HepG2 (cell line): Measurements from ENCODE around the gene SLC2A8. TPM values are rescaled to one million over a fixed set of nuclear protein-coding genes. Genes with fewer than 3 reads are reported as not detected.

Source experiments
- ATAC-seq: fragments of 200-7000 bp; cut with Tn5 transposase; 3 replicates; pipeline ENCODE4 v1.9.1; 2020; ENCODE audit warnings: mild to moderate bottlenecking, moderate library complexity
- BruUV-seq: library from RNA; stranded (reverse); fragments of 400-500 nt; replicated peaks from 2 replicates; lab custom pipeline; 2021; lab: Mats Ljungman, UMichigan
- CTCF ChIA-PET: fragments of 300-600 bp; formaldehyde crosslinking; extraction: SDS; loops from one replicate; lab custom pipeline; 2021; ENCODE audit warnings: low total read pairs, inconsistent platforms, low intra/inter-chr PET ratio; lab: Yijun Ruan, JAX
- POLR2A ChIA-PET: fragments of 350-600 bp; sonication (Branson Sonifier 250); formaldehyde crosslinking; loops from one replicate; lab custom pipeline; 2020; ENCODE audit warnings: antibody characterized with exemption, inconsistent platforms; lab: Yijun Ruan, JAX
- DNase-seq: peaks from one replicate; pipeline ENCODE4 v3.0.0-alpha.2; 2015; ENCODE audit warnings: low spot score
- FAIRE-seq: peaks from 3 replicates; lab custom pipeline; 2011; peaks lifted over from hg19 to GRCh38; lab: Jason Lieb, UNC
- H2AFZ ChIP-seq: one replicate; pipeline ENCODE4 v1.6.1; 2011; ENCODE audit warnings: low read length, inconsistent platforms
- H3K27ac ChIP-seq: fragments of 300-600 bp; 3 replicates; pipeline ENCODE4 v1.8.0; 2011; ENCODE audit warnings: mixed run types, mild to moderate bottlenecking, mixed read lengths, low read length, inconsistent platforms; ENCODE audit not compliant: insufficient read depth; ENCODE audit errors: extremely low read length
- H3K27me3 ChIP-seq, 2 experiments: fragments of 200-600 bp in 1 of 2; 2 replicates in 1 of 2; 3 replicates in 1 of 2; pipeline versions ENCODE4 v1.6.0 to v1.8.0; 2011; ENCODE audit warnings: low read length in 2 of 2, mild to moderate bottlenecking in 2 of 2, moderate library complexity in 2 of 2, inconsistent platforms in 1 of 2; ENCODE audit not compliant: insufficient read depth in 2 of 2, control insufficient read depth in 1 of 2
- H3K36me3 ChIP-seq, 2 experiments: fragments of 200-600 bp in 1 of 2; replicated peaks in 1 of 2; 2 replicates in 1 of 2; 3 replicates in 1 of 2; pipeline versions ENCODE4 v1.5.1 to v1.8.0; 2011; ENCODE audit warnings: low read length in 2 of 2, inconsistent platforms in 1 of 2; ENCODE audit not compliant: insufficient read depth in 2 of 2, control insufficient read depth in 1 of 2
- H3K4me1 ChIP-seq: 2 replicates; pipeline ENCODE4 v1.5.1; 2012; ENCODE audit warnings: low read length, inconsistent platforms; ENCODE audit not compliant: insufficient read depth
- H3K4me2 ChIP-seq: 2 replicates; pipeline ENCODE4 v1.6.0; 2011; ENCODE audit warnings: low read depth, low read length, inconsistent platforms
- H3K4me3 ChIP-seq, 3 experiments: fragments of 200-600 bp in 1 of 3; sonication (generic), shearing (Covaris generic) in 1 of 3; replicated peaks in 1 of 3; 2 replicates each; pipeline ENCODE4 v1.5.1; 2011 to 2016; ENCODE audit warnings: low read length in 3 of 3, inconsistent platforms in 2 of 3, low read depth in 2 of 3, mild to moderate bottlenecking in 2 of 3, control low read depth in 1 of 3, mixed read lengths in 1 of 3; ENCODE audit not compliant: insufficient read depth in 1 of 3
- H3K79me2 ChIP-seq: one replicate; pipeline ENCODE4 v1.6.1; 2011; ENCODE audit warnings: low read length, inconsistent platforms; ENCODE audit not compliant: insufficient read depth
- H3K9ac ChIP-seq: 2 replicates; pipeline ENCODE4 v1.6.0; 2011; ENCODE audit warnings: mild to moderate bottlenecking, low read depth, low read length, inconsistent platforms; ENCODE audit not compliant: insufficient read depth
- H3K9me3 ChIP-seq: 2 replicates; pipeline ENCODE4 v1.5.1; 2012; ENCODE audit warnings: mild to moderate bottlenecking, low read length
- H4K20me1 ChIP-seq: 2 replicates; pipeline ENCODE4 v1.6.0; 2011; ENCODE audit warnings: inconsistent platforms, mild to moderate bottlenecking, low read length, moderate library complexity; ENCODE audit not compliant: insufficient read depth
- ATF1 ChIP-seq: IDR thresholded peaks from 2 replicates; pipeline ENCODE4 v1.6.1; 2016; ENCODE audit warnings: mild to moderate bottlenecking, control low read depth
- GTF2F1 ChIP-seq: fragments of 150-350 bp; IDR thresholded peaks from 2 replicates; pipeline ENCODE4 v1.6.1; 2014; ENCODE audit warnings: low read length
- HMG20B ChIP-seq: conservative IDR thresholded peaks from 2 replicates; pipeline ENCODE4 v1.6.1; 2016; ENCODE audit warnings: missing genetic modification reagents, missing compliant biosample characterization
- IKZF4 ChIP-seq: sonication (generic); formaldehyde crosslinking; IDR thresholded peaks from 2 replicates; pipeline ENCODE4 v1.5.1; 2020; ENCODE audit warnings: borderline replicate concordance, mild to moderate bottlenecking, low read depth, missing genetic modification reagents; ENCODE audit errors: not compliant biosample characterization
- KAT8 ChIP-seq: IDR thresholded peaks from 2 replicates; pipeline ENCODE4 v1.6.1; 2016; ENCODE audit warnings: missing genetic modification reagents, missing compliant biosample characterization
- MAFG ChIP-seq: sonication (generic); formaldehyde crosslinking; IDR thresholded peaks from 2 replicates; pipeline ENCODE4 v1.5.1; 2020; ENCODE audit warnings: mild to moderate bottlenecking, missing genetic modification reagents
- MEIS1 ChIP-seq: sonication (generic); formaldehyde crosslinking; IDR thresholded peaks from 2 replicates; pipeline ENCODE4 v1.9.0; 2021; ENCODE audit warnings: mild to moderate bottlenecking, missing genetic modification reagents, moderate library complexity, borderline replicate concordance
- MLLT10 ChIP-seq: sonication (generic); formaldehyde crosslinking; IDR thresholded peaks from 2 replicates; pipeline ENCODE4 v1.4.0; 2020; ENCODE audit warnings: missing genetic modification reagents
- NFIB ChIP-seq: sonication (generic); formaldehyde crosslinking; IDR thresholded peaks from 2 replicates; pipeline ENCODE4 v1.9.0; 2021; ENCODE audit warnings: missing genetic modification reagents, mild to moderate bottlenecking, borderline replicate concordance
- NFKBIZ ChIP-seq: IDR thresholded peaks from 2 replicates; pipeline ENCODE4 v1.6.1; 2018; ENCODE audit warnings: missing genetic modification reagents, missing compliant biosample characterization
- NKX3-1 ChIP-seq: sonication (generic); formaldehyde crosslinking; IDR thresholded peaks from 2 replicates; pipeline ENCODE4 v1.5.0; 2020; ENCODE audit warnings: missing genetic modification reagents
- NRL ChIP-seq: sonication (generic); formaldehyde crosslinking; IDR thresholded peaks from 2 replicates; pipeline ENCODE4 v1.5.0; 2020; ENCODE audit warnings: missing genetic modification reagents, mild to moderate bottlenecking, moderate library complexity, borderline replicate concordance
- SIX1 ChIP-seq: sonication (generic); formaldehyde crosslinking; IDR thresholded peaks from 2 replicates; pipeline ENCODE4 v1.4.0; 2020; ENCODE audit warnings: missing genetic modification reagents, borderline replicate concordance
- SIX4 ChIP-seq: sonication (generic); formaldehyde crosslinking; IDR thresholded peaks from 2 replicates; pipeline ENCODE4 v1.4.0; 2020; ENCODE audit warnings: missing genetic modification reagents
- ZBTB21 ChIP-seq: sonication (generic); formaldehyde crosslinking; IDR thresholded peaks from 2 replicates; pipeline ENCODE4 v1.4.0; 2020; ENCODE audit warnings: missing genetic modification reagents
- ZKSCAN1 ChIP-seq: fragments of 150-350 bp; IDR thresholded peaks from 2 replicates; pipeline ENCODE4 v1.6.1; 2014; ENCODE audit warnings: low read length
- ZNF496 ChIP-seq: sonication (generic); formaldehyde crosslinking; IDR thresholded peaks from 2 replicates; pipeline ENCODE4 v1.8.1; 2023; ENCODE audit warnings: mild to moderate bottlenecking, moderate library complexity, missing genetic modification reagents; ENCODE audit not compliant: insufficient replicate concordance
- ZNF543 ChIP-seq: sonication (generic); formaldehyde crosslinking; IDR thresholded peaks from 2 replicates; pipeline ENCODE4 v1.4.0; 2020; ENCODE audit warnings: mild to moderate bottlenecking, missing genetic modification reagents
- ZNF670 ChIP-seq: sonication (generic); formaldehyde crosslinking; IDR thresholded peaks from 2 replicates; pipeline ENCODE4 v1.8.0; 2022; ENCODE audit warnings: mild to moderate bottlenecking, missing genetic modification reagents, borderline replicate concordance
- WGBS: methylation state at CpG from one replicate; pipeline ENCODE4 v1.1.6; 2017; ENCODE audit warnings: low lambda C conversion rate; 5-methylcytosine and 5-hydroxymethylcytosine counted together
- in situ Hi-C: cut with HindIII; loops from 2 replicates; pipeline ENCODE4 v1.10.0; 2017; ENCODE audit warnings: low pct_unique_long_range_greater_than_20kb; ENCODE audit not compliant: extremely low pct_ligation_motif_present
- intact Hi-C: fragments of 100-400 bp; cut with micrococcal nuclease; formaldehyde crosslinking; loops from one replicate; pipeline ENCODE4 v1.10.0; 2022; ENCODE audit not compliant: unreplicated experiment
- polyA plus RNA-seq, 8 experiments: library from polyadenylated mRNA; depleted of rRNA in 3 of 8; stranded (reverse) in 7 of 8; unstranded in 1 of 8; fragments of >200 nt; fragmentation: Illumina TruSeq in 4 of 8; extraction: Trizol in 4 of 8; gene quantifications; 2 replicates each; pipeline versions ENCODE4 v1.2.1 to v1.2.3, GENCODE V29; 2011 to 2016; ENCODE audit warnings: low read depth in 4 of 8, missing spikeins in 1 of 8, mixed read lengths in 1 of 8; ENCODE audit not compliant: insufficient read depth in 1 of 8
- total RNA-seq, 5 experiments: library from RNA; depleted of rRNA; stranded (reverse); fragments of >200 nt; fragmentation: Illumina TruSeq; extraction: Trizol; gene quantifications; 2 replicates each; pipeline ENCODE4 v1.2.3, GENCODE V29; 2016; ENCODE audit warnings: low read depth in 1 of 5
- TF ChIP-seq, protein P1 (sequence below): IDR thresholded peaks from 2 replicates; pipeline ENCODE4 v1.6.1; 2016; ENCODE audit warnings: low read depth, control low read depth
- TF ChIP-seq, protein P2 (sequence below): sonication (generic); formaldehyde crosslinking; IDR thresholded peaks from 2 replicates; pipeline ENCODE4 v1.4.0; 2020; ENCODE audit warnings: missing genetic modification reagents

Gene SLC2A8
- total and polyA plus RNA-seq, 2 of the 13 experiments (the other 11 are each of a cell fraction or from before 2014, with no cell fraction given): 22.6 to 48.6 TPM

DNA sequence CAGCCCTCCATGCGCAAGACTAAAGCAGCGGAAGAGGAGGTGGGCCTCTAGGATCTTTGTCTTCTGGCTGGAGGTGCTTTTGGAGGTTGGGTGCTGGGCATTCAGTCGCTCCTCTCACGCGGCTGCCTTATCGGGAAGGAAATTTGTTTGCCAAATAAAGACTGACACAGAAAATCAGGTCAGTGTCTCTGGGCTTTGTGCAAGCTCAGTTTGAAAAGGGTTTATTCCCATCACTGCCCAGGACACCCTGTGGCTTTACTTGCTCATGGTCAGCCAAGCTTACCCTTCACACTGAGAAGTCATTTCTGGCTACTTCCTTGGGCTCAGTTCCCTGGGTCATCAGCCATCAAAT lies 10.5 kb downstream of the SLC2A8 start:
- no TSS peak for BruUV-seq
- DNase-seq (no peak), ATAC-seq (no peak), FAIRE-seq (no peak)
- Histone ChIP-seq H4K20me1 (no peaks in the 10 kb centered on the region), H3K4me3 (no peak overlapping the region), H3K9ac (no peak overlapping the region), H3K4me2 (no peak overlapping the region), H3K27ac (no peak overlapping the region), H3K9me3 (no peaks in the 10 kb centered on the region), H3K36me3 (peaks cover 14 to 32% of the 10 kb centered on the region in 2 experiments; a peak in 4 of 5 replicates), H3K27me3 (no peaks in the 10 kb centered on the region), H2AFZ (no peak overlapping the region), H3K4me1 (no peaks in the 10 kb centered on the region), H3K79me2 (no peaks in the 10 kb centered on the region)
- in situ Hi-C loops: no loop called here
- intact Hi-C loops: no loop called here
- CTCF ChIA-PET: no interaction called here
- POLR2A ChIA-PET: interaction anchor here (0.9 to 3.4 kb wide), 4 partner anchors 10 to 193 kb away, joined by 3 to 31 read pairs (median 4); partner anchors contain the start of genes SLC2A8 and ZNF79
- 93% methylated on average over 6 of the region's 6 CpGs for WGBS
- TF ChIP-seq MLLT10 (CRISPR knock-in tag) (no peak), MEIS1 (CRISPR knock-in tag) (no peak), MAFG (CRISPR knock-in tag) (no peak), ZNF670 (CRISPR knock-in tag) (no peak), NFKBIZ (CRISPR knock-in tag) (no peak), NFIB (no peak), ZNF496 (CRISPR knock-in tag) (no peak), ATF1 (CRISPR knock-in tag) (no peak)

DNA sequence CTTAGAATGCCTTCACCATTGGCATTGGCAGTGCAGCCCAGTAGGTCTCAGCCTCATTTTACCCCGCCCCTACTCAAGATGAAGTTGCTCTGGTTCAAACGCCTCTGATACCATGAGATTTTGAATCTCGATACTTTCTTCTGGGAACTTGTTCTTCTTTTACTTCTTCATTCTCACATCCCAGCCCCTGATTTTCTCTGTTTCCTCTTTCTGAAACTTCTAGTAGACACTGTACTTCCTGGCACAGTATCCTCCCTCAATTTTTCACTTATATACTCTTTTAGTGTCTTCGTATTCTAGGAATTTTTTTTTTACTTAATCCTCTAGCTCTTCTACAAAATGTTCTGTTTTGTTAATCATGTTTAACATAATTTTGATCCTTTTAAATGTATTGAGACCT lies 14.2 kb downstream of the SLC2A8 start:
- WGBS: 98% methylated on average over 4 of the region's 4 CpGs
- DNase-seq (no peak), ATAC-seq (no peak), FAIRE-seq (no peak)
- ChIA-PET POLR2A (interaction anchor here (1.1 to 3.4 kb wide), 2 partner anchors 9 to 14 kb away, joined by 3 to 12 read pairs; partner anchors contain the start of gene SLC2A8), CTCF (no interaction called here)
- in situ Hi-C loops (no loop called here), intact Hi-C loops (no loop called here)
- BruUV-seq: no TSS peak
- H2AFZ ChIP-seq: no peak overlapping the region
- H3K4me3 ChIP-seq: no peak overlapping the region
- H3K9ac ChIP-seq: no peak overlapping the region
- H3K4me1 ChIP-seq: no peaks in the 10 kb centered on the region
- H3K79me2 ChIP-seq: no peaks in the 10 kb centered on the region
- H3K36me3 ChIP-seq: peaks cover under 1 to 2% of the 10 kb centered on the region in 2 experiments; a peak in 1 of 5 replicates
- no peaks in the 10 kb centered on the region for H3K27me3 ChIP-seq
- no peaks in the 10 kb centered on the region for H4K20me1 ChIP-seq
- no peak overlapping the region for H3K27ac ChIP-seq
- no peak overlapping the region for H3K4me2 ChIP-seq
- no peaks in the 10 kb centered on the region for H3K9me3 ChIP-seq
- TF ChIP-seq, protein P1, sequence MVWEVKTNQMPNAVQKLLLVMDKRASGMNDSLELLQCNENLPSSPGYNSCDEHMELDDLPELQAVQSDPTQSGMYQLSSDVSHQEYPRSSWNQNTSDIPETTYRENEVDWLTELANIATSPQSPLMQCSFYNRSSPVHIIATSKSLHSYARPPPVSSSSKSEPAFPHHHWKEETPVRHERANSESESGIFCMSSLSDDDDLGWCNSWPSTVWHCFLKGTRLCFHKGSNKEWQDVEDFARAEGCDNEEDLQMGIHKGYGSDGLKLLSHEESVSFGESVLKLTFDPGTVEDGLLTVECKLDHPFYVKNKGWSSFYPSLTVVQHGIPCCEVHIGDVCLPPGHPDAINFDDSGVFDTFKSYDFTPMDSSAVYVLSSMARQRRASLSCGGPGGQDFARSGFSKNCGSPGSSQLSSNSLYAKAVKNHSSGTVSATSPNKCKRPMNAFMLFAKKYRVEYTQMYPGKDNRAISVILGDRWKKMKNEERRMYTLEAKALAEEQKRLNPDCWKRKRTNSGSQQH (CRISPR knock-in tag): no peak
- TF ChIP-seq SIX4 (no peak), ZBTB21 (CRISPR knock-in tag) (no peak), HMG20B (CRISPR knock-in tag) (no peak), GTF2F1 (no peak), IKZF4 (CRISPR knock-in tag) (no peak), ZKSCAN1 (no peak), SIX1 (CRISPR knock-in tag) (no peak), NRL (CRISPR knock-in tag) (no peak), KAT8 (CRISPR knock-in tag) (no peak), NKX3-1 (CRISPR knock-in tag) (no peak), ZNF543 (CRISPR knock-in tag) (no peak)
- TF ChIP-seq, protein P2, sequence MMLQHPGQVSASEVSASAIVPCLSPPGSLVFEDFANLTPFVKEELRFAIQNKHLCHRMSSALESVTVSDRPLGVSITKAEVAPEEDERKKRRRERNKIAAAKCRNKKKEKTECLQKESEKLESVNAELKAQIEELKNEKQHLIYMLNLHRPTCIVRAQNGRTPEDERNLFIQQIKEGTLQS (CRISPR knock-in tag): no peak
